CD14-positive monocyte (primary cell): ENCODE results near the gene RASA2. TPM values are rescaled to one million over a fixed set of nuclear protein-coding genes. Genes with fewer than 3 reads are reported as not detected.

Experiments used
- DNase-seq, 3 donors: peaks; one replicate each; pipeline ENCODE4 v3.0.0-alpha.2; 2011 to 2022
- H2AFZ ChIP-seq: 2 replicates; pipeline ENCODE4 v1.6.0; 2012; ENCODE audit warnings: mild to moderate bottlenecking, low read depth, low read length, inconsistent platforms; ENCODE audit not compliant: insufficient read depth, poor library complexity, severe bottlenecking
- H3K27ac ChIP-seq, 2 donors: 1 replicate in 1 of 2; 2 replicates in 1 of 2; pipeline ENCODE4 v1.5.1; 2012 to 2013; ENCODE audit warnings: low read length in 2 of 2, control low read depth in 1 of 2, inconsistent platforms in 1 of 2, low read depth in 1 of 2, mild to moderate bottlenecking in 1 of 2
- H3K27me3 ChIP-seq, 2 donors: one replicate each; pipeline versions ENCODE4 v1.6.0 to v1.6.1; 2011 to 2013; ENCODE audit warnings: low read length in 2 of 2; ENCODE audit not compliant: control insufficient read depth in 2 of 2, insufficient read depth in 2 of 2
- H3K36me3 ChIP-seq, 2 donors: replicated peaks in 1 of 2; 1 replicate in 1 of 2; 2 replicates in 1 of 2; pipeline versions ENCODE4 v1.5.1 to v1.6.1; 2012 to 2013; ENCODE audit warnings: low read length in 2 of 2, control low read depth in 1 of 2, inconsistent platforms in 1 of 2, mild to moderate bottlenecking in 1 of 2; ENCODE audit not compliant: insufficient read depth in 2 of 2, control insufficient read depth in 1 of 2
- H3K4me1 ChIP-seq, 2 donors: 1 replicate in 1 of 2; 2 replicates in 1 of 2; pipeline versions ENCODE4 v1.5.1 to v1.6.1; 2012 to 2013; ENCODE audit warnings: low read length in 2 of 2, control low read depth in 1 of 2, inconsistent platforms in 1 of 2, mild to moderate bottlenecking in 1 of 2, moderate library complexity in 1 of 2; ENCODE audit not compliant: insufficient read depth in 2 of 2, control insufficient read depth in 1 of 2
- H3K4me2 ChIP-seq: replicated peaks from 2 replicates; pipeline ENCODE3; 2012; ENCODE audit warnings: low read length, moderate library complexity, mild to moderate bottlenecking; ENCODE audit not compliant: poor library complexity, severe bottlenecking; ENCODE audit errors: extremely low read depth
- H3K4me3 ChIP-seq, 3 experiments: fragments of 200-600 bp in 1 of 3; sonication (generic) in 1 of 3; replicated peaks in 1 of 3; 1 replicate in 2 of 3; 2 replicates in 1 of 3; pipeline ENCODE4 v1.5.1; 2011 to 2013; ENCODE audit warnings: low read length in 3 of 3, mild to moderate bottlenecking in 3 of 3, control low read depth in 2 of 3, low read depth in 2 of 3, inconsistent platforms in 1 of 3, moderate library complexity in 1 of 3
- H3K79me2 ChIP-seq: 2 replicates; pipeline ENCODE4 v1.6.0; 2012; ENCODE audit warnings: mild to moderate bottlenecking, control low read depth, inconsistent platforms, low read length, moderate library complexity; ENCODE audit not compliant: insufficient read depth
- H3K9ac ChIP-seq: 2 replicates; pipeline ENCODE4 v1.6.0; 2017; ENCODE audit warnings: low read length, mild to moderate bottlenecking; ENCODE audit not compliant: insufficient read depth, poor library complexity, severe bottlenecking
- H3K9me3 ChIP-seq, 2 donors: replicated peaks in 1 of 2; 1 replicate in 1 of 2; 2 replicates in 1 of 2; pipeline versions ENCODE4 v1.5.1 to v1.6.1; 2012 to 2013; ENCODE audit warnings: low read length in 2 of 2, control low read depth in 1 of 2; ENCODE audit not compliant: control insufficient read depth in 1 of 2, insufficient read depth in 1 of 2
- H4K20me1 ChIP-seq: 2 replicates; pipeline ENCODE4 v1.6.0; 2012; ENCODE audit warnings: mild to moderate bottlenecking, low read length, control low read depth, moderate library complexity; ENCODE audit not compliant: insufficient read depth
- H3K27ac Mint-ChIP-seq, 7 donors: one replicate each; pipeline ENCODE4 v1.8.0; 2020; ENCODE audit warnings: mild to moderate bottlenecking in 7 of 7, mixed read lengths in 7 of 7, moderate library complexity in 6 of 7, inconsistent platforms in 2 of 7
- H3K27me3 Mint-ChIP-seq, 3 donors: one replicate each; pipeline ENCODE4 v1.8.0; 2021 to 2022; ENCODE audit warnings: low read depth in 3 of 3, mild to moderate bottlenecking in 3 of 3, mixed read lengths in 3 of 3, moderate library complexity in 3 of 3, inconsistent platforms in 1 of 3
- H3K36me3 Mint-ChIP-seq, 2 donors: one replicate each; pipeline ENCODE4 v1.8.0; 2020; ENCODE audit warnings: mixed read lengths in 2 of 2, inconsistent platforms in 1 of 2, mild to moderate bottlenecking in 1 of 2
- H3K4me1 Mint-ChIP-seq: one replicate; pipeline ENCODE4 v1.8.0; 2020; ENCODE audit warnings: mild to moderate bottlenecking, mixed read lengths
- H3K4me3 Mint-ChIP-seq, 2 donors: one replicate each; pipeline ENCODE4 v1.8.0; 2020; ENCODE audit warnings: mild to moderate bottlenecking in 2 of 2, mixed read lengths in 2 of 2, moderate library complexity in 1 of 2
- H3K9me3 Mint-ChIP-seq, 7 donors: one replicate each; pipeline ENCODE4 v1.8.0; 2020 to 2022; ENCODE audit warnings: mixed read lengths in 7 of 7, mild to moderate bottlenecking in 6 of 7, moderate library complexity in 6 of 7, inconsistent platforms in 2 of 7
- WGBS: methylation state at CpG from one replicate; pipeline ENCODE4 v1.1.5; 2013; ENCODE audit warnings: missing lambda C conversion rate; ENCODE audit not compliant: insufficient coverage; 5-methylcytosine and 5-hydroxymethylcytosine counted together
- intact Hi-C, 2 donors: fragments of 100-400 bp; cut with micrococcal nuclease; formaldehyde crosslinking; loops; one replicate each; pipeline versions ENCODE4 v1.15.0 to v1.15.1; 2023
- polyA plus RNA-seq, 3 donors: library from polyadenylated mRNA; depleted of rRNA in 1 of 3; unstranded in 2 of 3; stranded (reverse) in 1 of 3; fragments of 300-500 nt in 2 of 3; fragments of >200 nt in 1 of 3; fragmentation: Illumina TruSeq in 2 of 3; gene quantifications; 1 replicate in 2 of 3; 2 replicates in 1 of 3; pipeline ENCODE4 v1.2.3, GENCODE V29; 2012 to 2021
- TF ChIP-seq, protein P1 (sequence below): fragments of 200-600 bp; IDR thresholded peaks from one replicate; pipeline ENCODE4 v1.8.0; 2022; ENCODE audit warnings: antibody characterized with exemption, mild to moderate bottlenecking

Gene RASA2
- polyA plus RNA-seq, 3 donors = 7.0 to 13.5 (median 8.8) TPM

- no peaks in the 10 kb centered on the region for H4K20me1 ChIP-seq
- intact Hi-C loops = no loop called here
- WGBS = no CpG with 5 or more reads among the region's 1 CpG
- peaks cover 31% of the 10 kb centered on the region for H3K79me2 ChIP-seq
- Mint-ChIP-seq H3K4me1 (peaks cover 61% of the 10 kb centered on the region), H3K27me3 (no peaks in the 10 kb centered on the region), H3K36me3 (peaks cover 16 to 23% of the 10 kb centered on the region in 2 donors), H3K9me3 (no peaks in the 10 kb centered on the region), H3K4me3 (peak overlapping the region in 1 of 2 donors; percentile 62), H3K27ac (peak overlapping the region; percentile 54 to 87 (median 81))
- H3K4me3 ChIP-seq = peak overlapping the region in 1 of 3 experiments; percentile 33
- peak overlapping the region in 1 of 2 donors; percentile 69 for H3K27ac ChIP-seq
- TF ChIP-seq, protein P1, sequence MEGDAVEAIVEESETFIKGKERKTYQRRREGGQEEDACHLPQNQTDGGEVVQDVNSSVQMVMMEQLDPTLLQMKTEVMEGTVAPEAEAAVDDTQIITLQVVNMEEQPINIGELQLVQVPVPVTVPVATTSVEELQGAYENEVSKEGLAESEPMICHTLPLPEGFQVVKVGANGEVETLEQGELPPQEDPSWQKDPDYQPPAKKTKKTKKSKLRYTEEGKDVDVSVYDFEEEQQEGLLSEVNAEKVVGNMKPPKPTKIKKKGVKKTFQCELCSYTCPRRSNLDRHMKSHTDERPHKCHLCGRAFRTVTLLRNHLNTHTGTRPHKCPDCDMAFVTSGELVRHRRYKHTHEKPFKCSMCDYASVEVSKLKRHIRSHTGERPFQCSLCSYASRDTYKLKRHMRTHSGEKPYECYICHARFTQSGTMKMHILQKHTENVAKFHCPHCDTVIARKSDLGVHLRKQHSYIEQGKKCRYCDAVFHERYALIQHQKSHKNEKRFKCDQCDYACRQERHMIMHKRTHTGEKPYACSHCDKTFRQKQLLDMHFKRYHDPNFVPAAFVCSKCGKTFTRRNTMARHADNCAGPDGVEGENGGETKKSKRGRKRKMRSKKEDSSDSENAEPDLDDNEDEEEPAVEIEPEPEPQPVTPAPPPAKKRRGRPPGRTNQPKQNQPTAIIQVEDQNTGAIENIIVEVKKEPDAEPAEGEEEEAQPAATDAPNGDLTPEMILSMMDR = no peak
- H3K9ac ChIP-seq = peak overlapping the region; percentile 23
- peaks cover 40 to 56% of the 10 kb centered on the region in 2 donors for H3K4me1 ChIP-seq
- peak in 1 of 3 donors; percentile 25 for DNase-seq
- peak overlapping the region; percentile 68 for H3K4me2 ChIP-seq
- H3K36me3 ChIP-seq = peaks cover 3 to 27% of the 10 kb centered on the region in 2 donors
- H3K27me3 ChIP-seq = no peaks in the 10 kb centered on the region
- H2AFZ ChIP-seq = peak overlapping the region; percentile 19
- no peaks in the 10 kb centered on the region for H3K9me3 ChIP-seq
Observed at GRCh38 chr3:141528800-141529199, 42.0 kb downstream of the RASA2 start.

DNA sequence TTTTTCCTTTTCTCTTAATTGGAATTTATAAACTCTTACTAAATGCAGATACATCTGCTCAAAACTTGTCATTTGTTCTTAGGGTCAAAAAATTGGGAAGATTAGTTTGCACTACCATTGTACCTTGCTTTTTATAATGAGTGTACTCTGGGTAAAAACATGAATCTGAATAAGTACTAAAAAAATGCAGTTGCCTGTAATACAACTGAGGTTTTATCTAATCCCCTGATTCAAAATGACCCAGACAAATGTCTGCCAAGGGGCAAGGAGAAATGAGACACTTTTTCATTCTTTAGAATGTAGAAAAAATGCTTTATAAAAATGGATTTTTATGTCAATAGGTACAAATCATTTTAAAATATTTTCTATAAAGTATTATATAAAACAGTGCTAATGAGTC is 42.4 kb downstream of the RASA2 start:
- H3K9me3 ChIP-seq = no peaks in the 10 kb centered on the region
- no peaks in the 10 kb centered on the region for H3K27me3 Mint-ChIP-seq
- peak overlapping the region; percentile 68 for H3K4me2 ChIP-seq
- H4K20me1 ChIP-seq = no peaks in the 10 kb centered on the region
- H3K27me3 ChIP-seq = no peaks in the 10 kb centered on the region
- H3K9ac ChIP-seq = no peak overlapping the region
- peaks cover 26% of the 10 kb centered on the region for H3K79me2 ChIP-seq
- H3K4me3 Mint-ChIP-seq = peak overlapping the region in 1 of 2 donors; percentile 35
- no peak for DNase-seq
- peak overlapping the region; percentile 25 to 86 (median 68) for H3K27ac Mint-ChIP-seq
- peaks cover 0 to 27% of the 10 kb centered on the region in 2 donors for H3K36me3 ChIP-seq
- H3K4me3 ChIP-seq = peak overlapping the region in 1 of 3 experiments; percentile 33
- no peaks in the 10 kb centered on the region for H3K9me3 Mint-ChIP-seq
- peaks cover 59% of the 10 kb centered on the region for H3K4me1 Mint-ChIP-seq
- peaks cover 15 to 22% of the 10 kb centered on the region in 2 donors for H3K36me3 Mint-ChIP-seq
- TF ChIP-seq, protein P1 = no peak
- intact Hi-C loops = no loop called here
- H2AFZ ChIP-seq = no peak overlapping the region
- peaks cover 39 to 56% of the 10 kb centered on the region in 2 donors for H3K4me1 ChIP-seq
- H3K27ac ChIP-seq = peak overlapping the region in 1 of 2 donors; percentile 69
